RKO (cell line): Measurements from ENCODE around the gene PAFAH1B1.
A peak's percentile ranks its signal among the peaks of the same experiment; 100 is the strongest.
"Not testable (repeated sequence)": the region's sequence is repeated elsewhere in the genome, so short reads cannot be mapped to it uniquely, and the experiment has no call there.

Source experiments
- DNase-seq: peaks from one replicate; pipeline ENCODE4 v3.0.0-alpha.2; 2016; ENCODE audit warnings: low spot score

The PAFAH1B1 gene

GRCh38 chr17:2592971-2593820 is at the start of gene PAFAH1B1:
TSS of gene PAFAH1B1 (plus strand) at chr17:2593654. CDS start at chr17:2638289, 44,635 bp downstream.
- DNase-seq = peak; percentile 90

GRCh38 chr17:2545393-2545792 is 48.1 kb upstream of the PAFAH1B1 start:
- no peak for DNase-seq

- DNase-seq = peak; percentile 41
These were observed 46.3 kb upstream of the PAFAH1B1 start for GRCh38 chr17:2547176-2547575.

GRCh38 chr17:2548026-2548425 is 45.4 kb upstream of the PAFAH1B1 start:
- DNase-seq = not testable (repeated sequence)

DNA sequence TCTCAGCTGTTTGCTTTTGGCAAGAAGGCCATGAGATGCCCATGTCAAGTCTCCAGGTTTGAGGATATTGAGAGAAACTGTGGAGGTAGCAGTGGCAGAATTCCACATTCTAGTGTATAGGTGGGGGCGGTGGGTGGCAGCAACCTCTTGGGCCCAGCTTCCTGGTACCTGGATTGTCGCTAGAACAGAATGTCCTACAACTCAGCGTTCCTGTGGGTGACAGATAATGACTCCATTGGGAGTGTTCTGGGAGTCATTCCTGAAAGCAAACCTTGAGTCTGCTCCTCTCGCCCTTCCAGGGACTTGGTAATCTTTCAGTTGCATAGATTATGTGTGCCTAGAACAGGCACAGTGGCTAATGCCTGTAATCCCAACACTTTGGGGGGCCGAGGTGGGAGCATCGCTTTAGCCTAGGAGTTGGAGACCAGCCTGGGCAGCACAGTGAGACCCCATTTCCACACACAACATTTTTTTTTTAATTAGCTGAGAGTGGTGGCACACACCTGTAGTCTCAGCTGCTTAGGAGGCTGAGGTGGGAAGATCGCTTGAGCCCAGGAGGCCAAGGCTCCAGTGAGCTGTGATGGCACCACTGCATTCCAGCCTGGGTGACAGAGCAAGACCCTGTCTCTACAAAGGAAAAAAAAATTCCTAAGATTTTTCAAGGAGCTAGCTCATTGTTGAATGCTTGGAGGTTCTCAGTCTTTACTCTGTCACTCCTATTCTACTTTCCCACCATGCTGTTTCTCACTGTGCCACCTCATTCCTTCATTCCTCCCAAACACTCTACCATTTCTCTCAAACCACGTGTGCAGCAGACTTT is 43.9 kb upstream of the PAFAH1B1 start:
- no peak for DNase-seq

DNA sequence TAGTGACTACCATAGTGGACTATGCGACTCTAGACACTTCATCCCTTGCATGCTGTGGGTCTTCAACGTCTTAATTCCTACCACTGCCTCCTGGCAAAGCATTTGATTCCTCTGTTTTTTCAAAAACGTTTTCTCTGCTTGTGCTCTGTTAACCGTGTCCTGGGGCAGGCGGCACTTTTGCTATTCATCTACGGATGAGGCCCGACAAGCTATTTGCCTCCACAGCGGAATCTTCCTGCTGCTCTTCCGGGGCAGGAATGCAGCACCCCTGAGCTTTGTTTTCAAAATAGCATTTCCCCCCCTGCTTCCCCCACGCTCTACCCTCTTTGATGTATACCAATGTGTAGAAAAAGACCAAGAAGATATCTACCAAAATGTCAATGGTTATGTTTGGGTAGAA is 42.0 kb upstream of the PAFAH1B1 start:
- DNase-seq = no peak

GRCh38 chr17:2551928-2552327 is 41.5 kb upstream of the PAFAH1B1 start:
- DNase-seq = no peak

DNA sequence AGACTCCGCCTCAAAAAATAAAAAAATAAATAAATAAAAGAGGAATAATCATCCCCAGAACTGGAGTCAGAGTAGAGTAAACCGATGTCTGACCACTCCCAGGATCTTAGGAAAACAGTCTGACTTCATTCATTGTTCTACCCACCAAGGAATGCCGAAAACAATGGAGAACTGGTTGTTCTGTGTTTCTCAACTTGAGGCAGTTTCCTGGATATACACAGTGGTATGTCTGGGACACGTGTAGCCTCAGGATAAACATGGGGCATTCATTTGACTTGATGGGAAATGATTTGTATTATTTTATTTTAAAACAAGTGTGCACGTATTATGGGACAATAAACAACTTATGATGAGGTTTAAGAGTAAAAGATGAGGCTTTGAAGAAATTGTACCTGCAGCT is 32.8 kb upstream of the PAFAH1B1 start:
- DNase-seq = no peak

GRCh38 chr17:2562162-2562858 is 31.1 kb upstream of the PAFAH1B1 start:
- DNase-seq = no peak

DNA sequence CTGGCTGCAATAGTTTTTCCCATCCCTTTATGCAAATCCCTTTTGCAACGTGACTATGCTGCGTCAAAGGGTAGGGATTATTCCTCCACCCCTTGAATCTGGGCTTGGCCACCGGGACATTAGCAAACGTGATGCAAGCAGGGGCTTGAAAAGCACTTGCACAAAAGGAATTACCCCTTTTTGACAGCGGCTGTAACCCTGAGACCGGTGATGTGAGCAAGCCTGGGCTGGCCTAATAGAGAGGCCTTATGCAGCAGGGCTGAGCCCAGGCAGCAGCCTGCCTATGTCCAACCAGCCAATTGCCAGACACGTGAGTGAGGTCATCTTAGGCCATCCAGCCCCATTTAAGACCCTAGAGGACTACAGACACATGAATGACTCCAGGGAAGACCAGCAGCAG is 30.4 kb upstream of the PAFAH1B1 start:
- no peak for DNase-seq

DNA sequence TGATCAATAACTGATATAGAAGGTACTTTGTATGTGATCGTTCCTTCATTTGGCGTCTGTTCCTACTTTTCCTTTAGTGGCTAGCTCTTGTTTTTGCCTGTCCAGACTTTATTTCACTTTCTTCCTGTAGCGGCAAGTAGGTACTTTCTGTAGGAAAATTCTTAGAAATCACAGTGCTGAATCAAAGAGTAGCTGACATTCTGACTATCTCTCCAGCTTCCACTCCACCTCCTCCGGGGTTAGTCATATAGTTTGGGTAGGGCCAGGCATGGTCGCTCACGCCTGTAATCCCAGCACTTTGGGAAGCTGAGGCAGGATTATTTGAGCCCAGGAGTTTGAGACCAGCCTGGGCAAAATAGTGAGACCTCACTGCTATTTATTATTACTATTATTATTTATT is 29.9 kb upstream of the PAFAH1B1 start:
- no peak for DNase-seq

DNA sequence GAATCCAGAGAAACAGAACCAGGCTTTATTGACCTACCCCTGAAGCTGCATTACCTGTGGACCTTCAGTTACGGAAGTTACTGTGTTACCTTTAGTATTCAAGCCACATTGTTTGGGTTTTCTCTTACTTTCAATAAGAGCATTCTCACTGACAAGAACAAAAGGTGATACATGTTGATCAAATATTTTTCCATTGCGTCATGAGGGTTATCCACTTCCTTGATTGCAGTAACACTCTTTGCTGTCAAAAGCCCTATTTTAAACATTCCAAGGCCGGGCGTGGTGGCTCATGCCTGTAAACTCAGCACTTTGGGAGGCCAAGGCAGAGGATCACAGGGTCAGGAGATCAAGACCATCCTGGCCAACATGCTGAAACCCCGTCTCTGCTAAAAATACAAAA is 28.6 kb upstream of the PAFAH1B1 start:
- DNase-seq = no peak

- no peak for DNase-seq
These were observed 27.4 kb upstream of the PAFAH1B1 start for GRCh38 chr17:2566056-2566455.

DNA sequence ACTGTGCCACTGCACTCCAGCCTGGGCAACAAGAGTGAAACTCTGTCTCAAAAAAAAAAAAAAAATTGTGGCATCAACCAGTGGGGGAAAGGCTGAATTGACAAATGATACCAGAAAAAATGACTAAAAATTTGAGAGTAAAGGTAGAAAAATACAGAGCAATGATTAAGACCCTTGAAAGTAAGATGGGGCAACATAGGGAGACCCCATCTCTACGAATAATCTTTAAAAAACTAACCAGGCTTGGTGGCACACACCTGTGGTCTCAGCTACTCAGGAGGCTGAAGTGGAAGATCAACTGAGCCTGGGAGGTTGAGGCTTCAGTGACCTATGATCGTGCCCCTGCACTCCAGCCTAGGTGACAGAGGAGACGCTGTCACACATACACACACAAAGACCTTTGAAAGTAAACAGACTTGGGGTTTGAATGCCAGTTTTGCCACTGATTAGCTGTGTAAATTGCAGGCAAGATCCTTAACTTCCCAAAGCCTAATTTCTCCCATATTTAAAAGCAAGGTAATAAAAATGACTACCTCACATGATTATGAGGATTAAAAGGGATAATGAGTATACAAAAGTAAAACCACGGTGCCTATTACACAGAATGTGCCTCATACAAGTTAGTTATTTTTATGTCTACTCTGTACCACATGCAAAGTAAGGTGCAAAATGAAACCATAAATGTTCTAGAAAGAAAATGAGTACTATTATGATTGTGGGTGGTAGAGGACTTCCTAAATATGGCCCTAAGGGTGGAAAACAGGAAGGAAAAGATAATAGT is 21.7 kb upstream of the PAFAH1B1 start:
- DNase-seq = no peak

- not testable (repeated sequence) for DNase-seq
These were observed 21.2 kb upstream of the PAFAH1B1 start for GRCh38 chr17:2572304-2572609.

DNA sequence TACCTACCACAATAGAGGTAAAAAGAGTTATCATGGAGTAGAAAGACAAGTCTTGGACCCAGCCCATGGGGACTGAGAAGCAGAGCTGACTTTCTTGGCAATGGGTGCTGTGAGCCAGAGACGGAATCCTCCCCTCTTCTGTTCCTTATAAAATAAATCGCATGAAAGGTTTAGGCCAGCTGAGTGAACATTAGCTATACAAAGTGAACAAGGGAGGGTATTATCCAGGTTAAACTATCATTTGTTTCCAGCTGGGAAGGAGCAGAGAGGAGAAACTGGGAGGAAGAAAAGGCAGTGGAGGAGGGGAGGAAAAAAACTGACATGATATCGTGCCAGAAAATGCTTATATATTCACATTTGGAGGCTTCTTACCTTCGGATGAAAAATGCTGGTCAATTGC is 13.3 kb upstream of the PAFAH1B1 start:
- DNase-seq = no peak

DNA sequence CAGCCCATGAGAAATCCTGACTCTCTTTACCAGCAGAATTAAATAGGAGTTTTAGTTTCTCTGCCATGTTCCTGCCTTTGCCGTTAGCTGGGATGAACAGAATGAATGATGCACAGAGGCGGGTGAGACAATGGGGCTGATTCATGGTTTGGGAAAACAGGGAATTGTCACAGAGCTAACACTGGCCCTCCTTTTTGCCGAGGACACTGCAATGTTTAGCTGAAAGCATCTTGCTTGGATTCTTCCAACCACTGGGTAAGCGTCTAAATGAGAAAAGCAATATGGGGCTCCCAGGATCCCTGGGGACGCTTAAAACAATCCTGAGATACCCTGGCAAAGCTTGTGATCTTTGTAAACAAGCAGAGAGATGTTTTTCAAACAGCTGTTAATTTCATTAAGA is 12.8 kb upstream of the PAFAH1B1 start:
- no peak for DNase-seq

DNA sequence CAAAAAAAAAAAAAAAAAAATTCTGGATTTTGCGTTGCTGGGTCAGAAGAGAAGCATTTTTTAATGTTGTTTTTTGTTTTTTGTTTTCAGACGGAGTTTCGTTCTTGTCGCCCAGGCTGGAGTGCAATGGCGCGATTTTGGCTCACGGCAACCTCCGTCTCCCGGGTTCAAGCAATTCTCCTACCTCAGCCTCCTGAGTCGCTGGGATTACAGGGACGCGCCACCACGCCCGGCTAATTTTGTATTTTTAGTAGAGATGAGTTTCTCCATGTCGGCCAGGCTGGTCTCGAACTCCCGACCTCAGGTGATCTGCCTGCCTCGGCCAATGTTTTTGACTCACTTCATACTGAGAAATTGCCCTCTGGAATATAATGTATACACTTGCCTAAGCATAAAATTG is 11.0 kb upstream of the PAFAH1B1 start:
- no peak for DNase-seq

DNA sequence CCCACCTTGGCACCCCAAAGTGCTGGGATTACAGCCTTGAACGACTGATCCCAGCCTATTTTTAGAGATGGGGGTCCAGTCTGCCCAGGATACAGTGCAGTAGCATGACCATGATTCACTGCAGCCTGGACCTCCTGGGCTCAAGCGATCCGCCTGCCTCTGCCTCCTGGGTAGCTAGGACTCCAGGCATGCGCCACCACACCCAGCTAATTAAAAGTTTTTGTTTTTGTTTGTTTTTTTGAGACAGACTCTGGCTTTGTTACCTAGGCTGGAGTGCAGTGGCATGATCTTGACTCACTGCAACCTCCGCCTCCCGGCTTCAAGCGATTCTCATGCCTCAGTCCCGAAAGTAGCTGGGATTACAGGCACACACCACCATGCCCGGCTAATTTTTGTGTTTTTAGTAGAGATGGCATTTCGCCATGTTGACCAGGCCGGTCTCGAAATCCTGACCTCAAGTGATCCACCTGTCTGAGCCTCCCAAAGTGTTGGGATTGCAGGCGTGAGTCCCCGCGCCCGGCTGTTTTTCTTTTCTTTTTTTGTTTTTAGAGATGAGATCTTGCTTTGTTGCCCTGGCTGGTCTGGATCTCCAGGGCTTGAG is 2.3 kb upstream of the PAFAH1B1 start:
- no peak for DNase-seq

- peak; percentile 66 for DNase-seq
These were observed 617 bp downstream of the PAFAH1B1 start for GRCh38 chr17:2593821-2594721.
